ENCODE results near the gene TUFT1. TPM values are rescaled to one million over a fixed set of nuclear protein-coding genes. Genes with fewer than 3 reads are reported as not detected.

TUFT1 gene
- total RNA-seq, 2 donors from 2014 or later: 2.0 to 2.3 TPM

GRCh38 chr1:151563376-151563775 lies 23.3 kb downstream of the TUFT1 start:
- H3K9me3 Mint-ChIP-seq: no peaks in the 10 kb centered on the region
- H3K36me3 Mint-ChIP-seq: no peaks in the 10 kb centered on the region
- ATAC-seq: peak in 1 of 2 donors; percentile 6
- peaks cover 0 to 6% of the 10 kb centered on the region in 2 donors for H3K27me3 Mint-ChIP-seq
- H3K27ac Mint-ChIP-seq: no peak overlapping the region
- no peak overlapping the region for H3K4me3 Mint-ChIP-seq
- H3K4me1 Mint-ChIP-seq (ENCODE audit: low read depth in 2 of 2): no peaks in the 10 kb centered on the region
- DNase-seq (ENCODE audit: low spot score): no peak

GRCh38 chr1:151565502-151566189 lies 25.5 kb downstream of the TUFT1 start:
- ATAC-seq: no peak
- no peaks in the 10 kb centered on the region for H3K9me3 Mint-ChIP-seq

GRCh38 chr1:151568626-151569088 lies 28.5 kb downstream of the TUFT1 start:
- DNase-seq (ENCODE audit: low spot score) (no peak), ATAC-seq (peak in 1 of 2 donors; percentile 40)
- Mint-ChIP-seq H3K4me3 (no peak overlapping the region), H3K36me3 (no peaks in the 10 kb centered on the region), H3K27me3 (no peaks in the 10 kb centered on the region), H3K9me3 (no peaks in the 10 kb centered on the region), H3K4me1 (ENCODE audit: low read depth in 2 of 2) (no peaks in the 10 kb centered on the region), H3K27ac (no peak overlapping the region)

More at GRCh38 chr1:151565502-151566189, 25.5 kb downstream of the TUFT1 start:
- DNase-seq (ENCODE audit: low spot score): no peak
- Mint-ChIP-seq H3K4me1 (ENCODE audit: low read depth in 2 of 2) (no peaks in the 10 kb centered on the region), H3K27ac (no peak overlapping the region), H3K27me3 (no peaks in the 10 kb centered on the region), H3K4me3 (no peak overlapping the region), H3K36me3 (no peaks in the 10 kb centered on the region)

- ATAC-seq (no peak), DNase-seq (ENCODE audit: low spot score) (no peak)
- Mint-ChIP-seq H3K9me3 (no peaks in the 10 kb centered on the region), H3K36me3 (no peaks in the 10 kb centered on the region), H3K27me3 (no peaks in the 10 kb centered on the region), H3K4me1 (ENCODE audit: low read depth in 2 of 2) (no peaks in the 10 kb centered on the region), H3K4me3 (no peak overlapping the region), H3K27ac (no peak overlapping the region)
Observed at GRCh38 chr1:151570819-151571218, 30.7 kb downstream of the TUFT1 start.

- DNase-seq (ENCODE audit: low spot score): no peak
- Mint-ChIP-seq H3K4me3 (no peak overlapping the region), H3K4me1 (ENCODE audit: low read depth in 2 of 2) (no peaks in the 10 kb centered on the region), H3K27me3 (no peaks in the 10 kb centered on the region), H3K36me3 (no peaks in the 10 kb centered on the region), H3K27ac (no peak overlapping the region), H3K9me3 (no peaks in the 10 kb centered on the region)
- ATAC-seq: peak in 1 of 2 donors; percentile 76
Observed at GRCh38 chr1:151574575-151575529, 34.7 kb downstream of the TUFT1 start.

- DNase-seq (ENCODE audit: low spot score) (no peak), ATAC-seq (no peak)
- Mint-ChIP-seq H3K27ac (no peak overlapping the region), H3K36me3 (no peaks in the 10 kb centered on the region), H3K9me3 (no peaks in the 10 kb centered on the region), H3K4me3 (no peak overlapping the region), H3K4me1 (ENCODE audit: low read depth in 2 of 2) (no peaks in the 10 kb centered on the region), H3K27me3 (no peaks in the 10 kb centered on the region)
Observed at GRCh38 chr1:151577173-151577572, 37.1 kb downstream of the TUFT1 start.

- Mint-ChIP-seq H3K36me3 (no peaks in the 10 kb centered on the region), H3K9me3 (no peaks in the 10 kb centered on the region), H3K27ac (no peak overlapping the region), H3K4me3 (no peak overlapping the region), H3K4me1 (ENCODE audit: low read depth in 2 of 2) (no peaks in the 10 kb centered on the region), H3K27me3 (no peaks in the 10 kb centered on the region)
- DNase-seq (ENCODE audit: low spot score) (no peak), ATAC-seq (no peak)
Observed at GRCh38 chr1:151578941-151579340, 38.8 kb downstream of the TUFT1 start.

- Mint-ChIP-seq H3K27me3 (no peaks in the 10 kb centered on the region), H3K4me1 (ENCODE audit: low read depth in 2 of 2) (no peaks in the 10 kb centered on the region), H3K9me3 (no peaks in the 10 kb centered on the region), H3K27ac (no peak overlapping the region), H3K4me3 (no peak overlapping the region), H3K36me3 (no peaks in the 10 kb centered on the region)
- DNase-seq (ENCODE audit: low spot score) (no peak), ATAC-seq (no peak)
Observed at GRCh38 chr1:151579436-151580225, 39.5 kb downstream of the TUFT1 start.

GRCh38 chr1:151581451-151581850 lies 41.3 kb downstream of the TUFT1 start:
- no peaks in the 10 kb centered on the region for H3K4me1 Mint-ChIP-seq (ENCODE audit: low read depth in 2 of 2)
- no peak overlapping the region for H3K27ac Mint-ChIP-seq
- DNase-seq (ENCODE audit: low spot score): no peak
- H3K36me3 Mint-ChIP-seq: no peaks in the 10 kb centered on the region
- H3K27me3 Mint-ChIP-seq: no peaks in the 10 kb centered on the region
- no peak for ATAC-seq
- H3K4me3 Mint-ChIP-seq: no peak overlapping the region
- H3K9me3 Mint-ChIP-seq: no peaks in the 10 kb centered on the region

- Mint-ChIP-seq H3K36me3 (no peaks in the 10 kb centered on the region), H3K4me3 (no peak overlapping the region), H3K9me3 (no peaks in the 10 kb centered on the region), H3K27me3 (no peaks in the 10 kb centered on the region), H3K4me1 (ENCODE audit: low read depth in 2 of 2) (no peaks in the 10 kb centered on the region), H3K27ac (no peak overlapping the region)
- no peak for ATAC-seq
- DNase-seq (ENCODE audit: low spot score): no peak
Observed at GRCh38 chr1:151581921-151582320, 41.8 kb downstream of the TUFT1 start.

GRCh38 chr1:151583796-151584195 lies 43.7 kb downstream of the TUFT1 start:
- Mint-ChIP-seq H3K27ac (no peak overlapping the region), H3K4me3 (no peak overlapping the region), H3K9me3 (no peaks in the 10 kb centered on the region), H3K4me1 (ENCODE audit: low read depth in 2 of 2) (no peaks in the 10 kb centered on the region), H3K27me3 (peaks cover 0 to 3% of the 10 kb centered on the region in 2 donors), H3K36me3 (no peaks in the 10 kb centered on the region)
- ATAC-seq (no peak), DNase-seq (ENCODE audit: low spot score) (no peak)

GRCh38 chr1:151584278-151584677 lies 44.2 kb downstream of the TUFT1 start:
- H3K4me3 Mint-ChIP-seq: no peak overlapping the region
- no peak overlapping the region for H3K27ac Mint-ChIP-seq
- DNase-seq (ENCODE audit: low spot score) (no peak), ATAC-seq (no peak)
- peaks cover 0 to 3% of the 10 kb centered on the region in 2 donors for H3K27me3 Mint-ChIP-seq
- H3K4me1 Mint-ChIP-seq (ENCODE audit: low read depth in 2 of 2): no peaks in the 10 kb centered on the region
- no peaks in the 10 kb centered on the region for H3K36me3 Mint-ChIP-seq
- H3K9me3 Mint-ChIP-seq: no peaks in the 10 kb centered on the region

- Mint-ChIP-seq H3K4me1 (ENCODE audit: low read depth in 2 of 2) (no peaks in the 10 kb centered on the region), H3K27ac (no peak overlapping the region), H3K4me3 (no peak overlapping the region), H3K27me3 (peaks cover 2 to 5% of the 10 kb centered on the region in 2 donors), H3K9me3 (no peaks in the 10 kb centered on the region), H3K36me3 (no peaks in the 10 kb centered on the region)
- DNase-seq (ENCODE audit: low spot score) (no peak), ATAC-seq (no peak)
Observed at GRCh38 chr1:151584780-151585179, 44.7 kb downstream of the TUFT1 start.

All from natural killer cell treated with Interleukin-12 subunit alpha and Interleukin-12 subunit beta and Interleukin-15 and Interleukin-18, amount 100 ng/mL, for 72 hours (primary cell).